SK-N-MC (cell line): ENCODE measurements around the gene TSPAN5.

ENCODE experiments used
- DNase-seq: peaks from one replicate; pipeline ENCODE4 v3.0.0-alpha.2; 2011; ENCODE audit warnings: low read depth, low spot score
- H3K27ac ChIP-seq: fragments of 200-600 bp; sonication (generic); 2 replicates; pipeline ENCODE4 v1.5.1; 2016; ENCODE audit warnings: mixed run types
- H3K36me3 ChIP-seq: fragments of 200-600 bp; sonication (generic); 2 replicates; pipeline ENCODE4 v1.6.1; 2017; ENCODE audit warnings: antibody characterized with exemption, low read length, mixed read lengths; ENCODE audit not compliant: insufficient read depth
- H3K4me3 ChIP-seq: fragments of 200-600 bp; sonication (generic); 2 replicates; pipeline ENCODE4 v1.5.1; 2016
- H3K9ac ChIP-seq: fragments of 200-600 bp; sonication (generic); 2 replicates; pipeline ENCODE4 v1.8.0; 2017; ENCODE audit warnings: mixed run types, mixed read lengths; ENCODE audit not compliant: insufficient read length
- H3K9me3 ChIP-seq: fragments of 200-600 bp; sonication (generic); 2 replicates; pipeline ENCODE4 v1.6.1; 2017; ENCODE audit warnings: low read depth, mild to moderate bottlenecking, antibody characterized with exemption, low read length, moderate library complexity, mixed read lengths
- EZH2 ChIP-seq: fragments of 200-600 bp; sonication (generic); IDR thresholded peaks from one replicate; pipeline ENCODE4 v1.6.1; 2017; ENCODE audit warnings: antibody characterized with exemption
- FOXP2 ChIP-seq: optimal IDR thresholded peaks from 2 replicates; pipeline ENCODE3; 2011; ENCODE audit warnings: mild to moderate bottlenecking, moderate library complexity; ENCODE audit not compliant: insufficient read depth; ENCODE audit errors: extremely low read length, control extremely low read depth
- POLR2AphosphoS5 ChIP-seq: IDR thresholded peaks from 2 replicates; pipeline ENCODE4 v1.6.1; 2012; ENCODE audit warnings: mild to moderate bottlenecking, low read depth, low read length, borderline replicate concordance

Gene TSPAN5

GRCh38 chr4:98510757-98511517 lies 147.5 kb downstream of the TSPAN5 start:
- peak overlapping the region; percentile 32; the same call in 1 of the 2 replicates for H3K27ac ChIP-seq
- no peaks in the 10 kb centered on the region for H3K36me3 ChIP-seq

GRCh38 chr4:98510340-98510739 lies 148.1 kb downstream of the TSPAN5 start:
- peak overlapping the region; percentile 32; the same call in 1 of the 2 replicates for H3K27ac ChIP-seq
- TF ChIP-seq EZH2 (no peak), POLR2AphosphoS5 (no peak), FOXP2 (no peak)
- H3K4me3 ChIP-seq: no peak overlapping the region
- H3K9me3 ChIP-seq: no peaks in the 10 kb centered on the region
- DNase-seq: no peak
- no peak overlapping the region for H3K9ac ChIP-seq
- no peaks in the 10 kb centered on the region for H3K36me3 ChIP-seq

More at GRCh38 chr4:98510757-98511517, 147.5 kb downstream of the TSPAN5 start:
- Histone ChIP-seq H3K9me3 (no peaks in the 10 kb centered on the region), H3K4me3 (no peak overlapping the region), H3K9ac (no peak overlapping the region)
- no peak for TF ChIP-seq FOXP2
- no peak for TF ChIP-seq EZH2
- no peak for TF ChIP-seq POLR2AphosphoS5
- DNase-seq: no peak

GRCh38 chr4:98509721-98510120 lies 148.7 kb downstream of the TSPAN5 start:
- H3K9ac ChIP-seq: no peak overlapping the region
- TF ChIP-seq FOXP2: no peak
- TF ChIP-seq EZH2: no peak
- TF ChIP-seq POLR2AphosphoS5: no peak
- H3K36me3 ChIP-seq: no peaks in the 10 kb centered on the region
- peak overlapping the region; percentile 27; the same call in 1 of the 2 replicates for H3K4me3 ChIP-seq
- H3K9me3 ChIP-seq: no peaks in the 10 kb centered on the region
- H3K27ac ChIP-seq: peak overlapping the region; percentile 32; the same call in 1 of the 2 replicates
- no peak for DNase-seq

- TF ChIP-seq EZH2 (no peak), POLR2AphosphoS5 (no peak), FOXP2 (no peak)
- no peaks in the 10 kb centered on the region for H3K36me3 ChIP-seq
- H3K4me3 ChIP-seq: peak overlapping the region; percentile 27
- H3K9ac ChIP-seq: no peak overlapping the region
- no peaks in the 10 kb centered on the region for H3K9me3 ChIP-seq
- H3K27ac ChIP-seq: peak overlapping the region; percentile 32; the same call in 1 of the 2 replicates
- DNase-seq: no peak
Observed at GRCh38 chr4:98508829-98509598, 149.4 kb downstream of the TSPAN5 start.

GRCh38 chr4:98508248-98508647 lies 150.2 kb downstream of the TSPAN5 start:
- Histone ChIP-seq H3K9me3 (no peaks in the 10 kb centered on the region), H3K4me3 (no peak overlapping the region), H3K27ac (no peak overlapping the region), H3K9ac (no peak overlapping the region), H3K36me3 (no peaks in the 10 kb centered on the region)
- TF ChIP-seq POLR2AphosphoS5 (no peak), FOXP2 (no peak), EZH2 (no peak)
- no peak for DNase-seq

- H3K36me3 ChIP-seq: no peaks in the 10 kb centered on the region
- no peak for DNase-seq
- H3K4me3 ChIP-seq: no peak overlapping the region
- no peak for TF ChIP-seq FOXP2
- H3K9me3 ChIP-seq: no peaks in the 10 kb centered on the region
- H3K27ac ChIP-seq: no peak overlapping the region
- no peak overlapping the region for H3K9ac ChIP-seq
Observed at GRCh38 chr4:98507299-98507698, 151.1 kb downstream of the TSPAN5 start.

- Histone ChIP-seq H3K27ac (no peak overlapping the region), H3K4me3 (no peak overlapping the region), H3K36me3 (no peaks in the 10 kb centered on the region), H3K9me3 (no peaks in the 10 kb centered on the region), H3K9ac (no peak overlapping the region)
- DNase-seq: no peak
- TF ChIP-seq EZH2: no peak
- TF ChIP-seq POLR2AphosphoS5: no peak
- TF ChIP-seq FOXP2: no peak
Observed at GRCh38 chr4:98506462-98507132, 151.8 kb downstream of the TSPAN5 start.

- no peaks in the 10 kb centered on the region for H3K9me3 ChIP-seq
- H3K36me3 ChIP-seq: no peaks in the 10 kb centered on the region
- no peak overlapping the region for H3K27ac ChIP-seq
- TF ChIP-seq FOXP2: no peak
- no peak overlapping the region for H3K9ac ChIP-seq
- DNase-seq: no peak
- no peak overlapping the region for H3K4me3 ChIP-seq
Observed at GRCh38 chr4:98505992-98506391, 152.4 kb downstream of the TSPAN5 start.
